Smooth muscle cell (in vitro differentiated cells): ENCODE measurements around the gene RAD54L. TPM values are rescaled to one million over a fixed set of nuclear protein-coding genes. Genes with fewer than 3 reads are reported as not detected.

Source experiments
- DNase-seq: peaks from one replicate; lab custom pipeline; 2025; ENCODE audit not compliant: unreplicated experiment; lab: John Stamatoyannopoulos, UW
- H2AFZ ChIP-seq: fragments of 200-600 bp; sonication (generic); 2 replicates; pipeline ENCODE4 v1.6.0; 2016; ENCODE audit warnings: antibody characterized with exemption, low read depth, mild to moderate bottlenecking
- H3F3A ChIP-seq: fragments of 200-600 bp; sonication (generic); 2 replicates; pipeline ENCODE4 v1.6.0; 2017; ENCODE audit warnings: antibody characterized with exemption, low read depth
- H3K27ac ChIP-seq: fragments of 200-600 bp; sonication (generic); 2 replicates; pipeline ENCODE4 v1.5.1; 2016; ENCODE audit warnings: low read depth, mild to moderate bottlenecking
- H3K27me3 ChIP-seq: fragments of 200-600 bp; sonication (generic); 2 replicates; pipeline ENCODE4 v1.6.1; 2016; ENCODE audit warnings: low read depth, mild to moderate bottlenecking
- H3K36me3 ChIP-seq: fragments of 200-600 bp; sonication (generic); 2 replicates; pipeline ENCODE4 v1.5.1; 2016; ENCODE audit warnings: low read depth
- H3K4me1 ChIP-seq: fragments of 200-600 bp; sonication (generic); 2 replicates; pipeline ENCODE4 v1.5.1; 2016; ENCODE audit warnings: low read depth
- H3K4me2 ChIP-seq: fragments of 200-600 bp; sonication (generic); 2 replicates; pipeline ENCODE4 v1.6.0; 2016; ENCODE audit warnings: mild to moderate bottlenecking
- H3K4me3 ChIP-seq: fragments of 200-600 bp; sonication (generic); 2 replicates; pipeline ENCODE4 v1.5.1; 2016; ENCODE audit warnings: mild to moderate bottlenecking
- H3K79me2 ChIP-seq: fragments of 200-600 bp; sonication (generic); 2 replicates; pipeline ENCODE4 v1.6.0; 2016; ENCODE audit warnings: low read depth, mild to moderate bottlenecking
- H3K9ac ChIP-seq: fragments of 200-600 bp; sonication (generic); 2 replicates; pipeline ENCODE4 v1.6.0; 2016; ENCODE audit warnings: low read depth
- H3K9me3 ChIP-seq: fragments of 200-600 bp; sonication (generic); replicated peaks from 2 replicates; pipeline ENCODE4 v1.5.1; 2016; ENCODE audit warnings: low read depth
- H4K20me1 ChIP-seq: fragments of 200-600 bp; sonication (generic); 2 replicates; pipeline ENCODE4 v1.6.0; 2016; ENCODE audit warnings: low read depth
- CTCF ChIP-seq: fragments of 200-600 bp; sonication (generic); IDR thresholded peaks from 2 replicates; pipeline ENCODE4 v1.5.1; 2017; ENCODE audit warnings: borderline replicate concordance, mild to moderate bottlenecking, antibody characterized with exemption; ENCODE audit not compliant: insufficient read depth, poor library complexity, severe bottlenecking
- WGBS: methylation state at CpG from one replicate; pipeline ENCODE4 v1.1.7; 2016; ENCODE audit warnings: low lambda C conversion rate; 5-methylcytosine and 5-hydroxymethylcytosine counted together
- polyA plus RNA-seq: library from polyadenylated mRNA; unstranded; fragments of >200 nt; fragmentation: Nextera tagmentation; extraction: Ambion mirVana; gene quantifications from 2 replicates; pipeline ENCODE4 v1.2.1, GENCODE V29; 2016
- total RNA-seq: library from RNA; depleted of rRNA; stranded (reverse); fragments of >200 nt; gene quantifications from 2 replicates; pipeline ENCODE4 v1.2.3, GENCODE V29; 2014

RAD54L gene
- total and polyA plus RNA-seq, 2 experiments from 2014 or later: 4.9 to 5.6 TPM

- Histone ChIP-seq H3K9me3 (no peaks in the 10 kb centered on the region), H4K20me1 (peaks cover 21% of the 10 kb centered on the region), H3K4me3 (no peak overlapping the region), H2AFZ (no peak overlapping the region), H3K9ac (no peak overlapping the region), H3K27me3 (no peaks in the 10 kb centered on the region), H3K4me1 (no peaks in the 10 kb centered on the region), H3K27ac (no peak overlapping the region), H3F3A (peaks cover 38% of the 10 kb centered on the region), H3K4me2 (no peak overlapping the region), H3K36me3 (peaks cover 4% of the 10 kb centered on the region), H3K79me2 (no peaks in the 10 kb centered on the region)
- TF ChIP-seq CTCF: no peak
- DNase-seq: no peak
- 90% methylated on average over 12 of the region's 12 CpGs for WGBS
Observed at GRCh38 chr1:46278807-46279206, 31.2 kb downstream of the RAD54L start.

- no peaks in the 10 kb centered on the region for H3K79me2 ChIP-seq
- H3K27me3 ChIP-seq: no peaks in the 10 kb centered on the region
- no peaks in the 10 kb centered on the region for H3K4me1 ChIP-seq
- WGBS: 99% methylated on average over 3 of the region's 3 CpGs
- no peak overlapping the region for H3K4me2 ChIP-seq
- H3F3A ChIP-seq: peaks cover 38% of the 10 kb centered on the region
- peaks cover 32% of the 10 kb centered on the region for H4K20me1 ChIP-seq
- TF ChIP-seq CTCF: no peak
- no peaks in the 10 kb centered on the region for H3K9me3 ChIP-seq
- no peak for DNase-seq
- no peak overlapping the region for H3K9ac ChIP-seq
- no peak overlapping the region for H3K4me3 ChIP-seq
- no peak overlapping the region for H3K27ac ChIP-seq
- peaks cover 7% of the 10 kb centered on the region for H3K36me3 ChIP-seq
- H2AFZ ChIP-seq: no peak overlapping the region
Observed at GRCh38 chr1:46280092-46280491, 32.5 kb downstream of the RAD54L start.

GRCh38 chr1:46281021-46281420 lies 33.5 kb downstream of the RAD54L start:
- no peak overlapping the region for H3K9ac ChIP-seq
- no peak for DNase-seq
- no peak for TF ChIP-seq CTCF
- no peak overlapping the region for H3K4me2 ChIP-seq
- WGBS: 96% methylated on average over 14 of the region's 14 CpGs
- H3K79me2 ChIP-seq: no peaks in the 10 kb centered on the region
- H3K36me3 ChIP-seq: peaks cover 7% of the 10 kb centered on the region
- no peak overlapping the region for H3K4me3 ChIP-seq
- no peaks in the 10 kb centered on the region for H3K27me3 ChIP-seq
- H3F3A ChIP-seq: peaks cover 37% of the 10 kb centered on the region
- H3K4me1 ChIP-seq: no peaks in the 10 kb centered on the region
- H3K9me3 ChIP-seq: no peaks in the 10 kb centered on the region
- no peak overlapping the region for H3K27ac ChIP-seq
- peaks cover 38% of the 10 kb centered on the region for H4K20me1 ChIP-seq
- H2AFZ ChIP-seq: no peak overlapping the region

GRCh38 chr1:46284058-46284457 lies 36.5 kb downstream of the RAD54L start:
- Histone ChIP-seq H3K36me3 (peaks cover 7% of the 10 kb centered on the region), H3K4me1 (no peaks in the 10 kb centered on the region)

More at GRCh38 chr1:46284058-46284457, 36.5 kb downstream of the RAD54L start:
- no peak for TF ChIP-seq CTCF
- no peak for DNase-seq
- Histone ChIP-seq H3K79me2 (no peaks in the 10 kb centered on the region), H3F3A (peaks cover 11% of the 10 kb centered on the region), H3K4me2 (no peak overlapping the region), H3K9me3 (no peaks in the 10 kb centered on the region), H3K27ac (no peak overlapping the region), H3K9ac (no peak overlapping the region), H4K20me1 (peaks cover 48% of the 10 kb centered on the region), H2AFZ (no peak overlapping the region), H3K27me3 (no peaks in the 10 kb centered on the region), H3K4me3 (no peak overlapping the region)
- WGBS: 100% methylated on average over 1 of the region's 1 CpG
